ENCODE measurements around the gene MUC6. TPM values are rescaled to one million over a fixed set of nuclear protein-coding genes. Genes with fewer than 3 reads are reported as not detected.

MUC6 gene
- total RNA-seq, 1 donor from 2014 or later: not detected

- no peak for TF ChIP-seq CTCF (IDR thresholded peaks at IDR 0.05)
- DNase-seq (no peak), ATAC-seq (ENCODE audit: low read depth) (no peak)
- no peaks in the 10 kb centered on the region for H3K27me3 Mint-ChIP-seq
- no peak overlapping the region for H3K27ac Mint-ChIP-seq
- POLR2A ChIA-PET: no interaction called here
- H3K4me1 Mint-ChIP-seq: no peaks in the 10 kb centered on the region
- H3K9me3 Mint-ChIP-seq: peaks cover 3% of the 10 kb centered on the region
- CTCF ChIA-PET: no interaction called here
- intact Hi-C loops (cut with micrococcal nuclease): no loop called here
- no peak overlapping the region for H3K4me3 Mint-ChIP-seq
- no peaks in the 10 kb centered on the region for H3K36me3 Mint-ChIP-seq (ENCODE audit: low read depth)
These were observed 4.1 kb downstream of the MUC6 start for GRCh38 chr11:1032310-1032891.

GRCh38 chr11:1031121-1031899, 5.2 kb downstream of the MUC6 start:
- H3K27me3 Mint-ChIP-seq: no peaks in the 10 kb centered on the region
- intact Hi-C loops (cut with micrococcal nuclease): no loop called here
- H3K9me3 Mint-ChIP-seq: peaks cover 3% of the 10 kb centered on the region
- CTCF ChIA-PET: no interaction called here
- no peaks in the 10 kb centered on the region for H3K36me3 Mint-ChIP-seq (ENCODE audit: low read depth)
- H3K4me3 Mint-ChIP-seq: no peak overlapping the region
- no peak for TF ChIP-seq CTCF (IDR thresholded peaks at IDR 0.05)
- no peak overlapping the region for H3K27ac Mint-ChIP-seq
- no peak for DNase-seq
- H3K4me1 Mint-ChIP-seq: no peaks in the 10 kb centered on the region
- POLR2A ChIA-PET: no interaction called here
- no peak for ATAC-seq (ENCODE audit: low read depth)

GRCh38 chr11:1030556-1030955, 6.0 kb downstream of the MUC6 start:
- POLR2A ChIA-PET: no interaction called here
- no peak overlapping the region for H3K27ac Mint-ChIP-seq
- H3K4me1 Mint-ChIP-seq: no peaks in the 10 kb centered on the region

GRCh38 chr11:1030086-1030485, 6.4 kb downstream of the MUC6 start:
- intact Hi-C loops (cut with micrococcal nuclease): no loop called here
- Mint-ChIP-seq H3K4me1 (no peaks in the 10 kb centered on the region), H3K27ac (no peak overlapping the region), H3K4me3 (no peak overlapping the region), H3K9me3 (peaks cover 3% of the 10 kb centered on the region), H3K36me3 (ENCODE audit: low read depth) (no peaks in the 10 kb centered on the region), H3K27me3 (no peaks in the 10 kb centered on the region)
- TF ChIP-seq CTCF (IDR thresholded peaks at IDR 0.05): no peak
- DNase-seq (no peak), ATAC-seq (ENCODE audit: low read depth) (no peak)
- POLR2A ChIA-PET: no interaction called here
- CTCF ChIA-PET: no interaction called here

More at GRCh38 chr11:1030556-1030955, 6.0 kb downstream of the MUC6 start:
- H3K9me3 Mint-ChIP-seq: peaks cover 3% of the 10 kb centered on the region
- ATAC-seq (ENCODE audit: low read depth) (no peak), DNase-seq (no peak)
- CTCF ChIA-PET: no interaction called here
- no peak overlapping the region for H3K4me3 Mint-ChIP-seq
- TF ChIP-seq CTCF (IDR thresholded peaks at IDR 0.05): no peak
- H3K36me3 Mint-ChIP-seq (ENCODE audit: low read depth): no peaks in the 10 kb centered on the region
- intact Hi-C loops (cut with micrococcal nuclease): no loop called here
- no peaks in the 10 kb centered on the region for H3K27me3 Mint-ChIP-seq

GRCh38 chr11:1029654-1030053, 6.9 kb downstream of the MUC6 start:
- Mint-ChIP-seq H3K4me3 (no peak overlapping the region), H3K27ac (no peak overlapping the region), H3K4me1 (no peaks in the 10 kb centered on the region), H3K9me3 (peaks cover 3% of the 10 kb centered on the region), H3K27me3 (no peaks in the 10 kb centered on the region), H3K36me3 (ENCODE audit: low read depth) (no peaks in the 10 kb centered on the region)
- POLR2A ChIA-PET: no interaction called here
- no peak for ATAC-seq (ENCODE audit: low read depth)
- intact Hi-C loops (cut with micrococcal nuclease): no loop called here
- no peak for DNase-seq
- CTCF ChIA-PET: no interaction called here
- no peak for TF ChIP-seq CTCF (IDR thresholded peaks at IDR 0.05)

Measured in activated B cell treated with CpG ODN at 0.5 μM for 24 hours (primary cell).